NCI-H1436 (cell line): ENCODE measurements around the gene DARS1.
"Not testable (repeated sequence)": the region's sequence is repeated elsewhere in the genome, so short reads cannot be mapped to it uniquely, and the experiment has no call there.

Experiments
- DNase-seq: peaks from one replicate; lab custom pipeline; 2025; lab: John Stamatoyannopoulos, UW

The DARS1 gene

GRCh38 chr2:135984199-135985017 lies 1.0 kb downstream of the DARS1 start:
- DNase-seq: no peak

GRCh38 chr2:135980434-135981079 lies 4.9 kb downstream of the DARS1 start:
- no peak for DNase-seq

- DNase-seq: no peak
Measured at GRCh38 chr2:135975702-135976101, 9.7 kb downstream of the DARS1 start.

- no peak for DNase-seq
Measured at GRCh38 chr2:135974036-135974435, 11.4 kb downstream of the DARS1 start.

- no peak for DNase-seq
Measured at GRCh38 chr2:135969655-135970387, 15.6 kb downstream of the DARS1 start.

GRCh38 chr2:135965756-135966155 lies 19.7 kb downstream of the DARS1 start:
- no peak for DNase-seq

- not testable (repeated sequence) for DNase-seq
Measured at GRCh38 chr2:135964404-135964803, 21.0 kb downstream of the DARS1 start.

GRCh38 chr2:135963841-135964240 lies 21.6 kb downstream of the DARS1 start:
- DNase-seq: no peak

- no peak for DNase-seq
Measured at GRCh38 chr2:135962366-135963123, 22.9 kb downstream of the DARS1 start.

GRCh38 chr2:135960656-135961551 lies 24.5 kb downstream of the DARS1 start:
- DNase-seq: peak; percentile 38

GRCh38 chr2:135960150-135960549 lies 25.3 kb downstream of the DARS1 start:
- DNase-seq: no peak

- DNase-seq: not testable (repeated sequence)
Measured at GRCh38 chr2:135958927-135959326, 26.5 kb downstream of the DARS1 start.

GRCh38 chr2:135954020-135954601 lies 31.3 kb downstream of the DARS1 start:
- no peak for DNase-seq

- no peak for DNase-seq
Measured at GRCh38 chr2:135952891-135953290, 32.5 kb downstream of the DARS1 start.

- no peak for DNase-seq
Measured at GRCh38 chr2:135951041-135951583, 34.3 kb downstream of the DARS1 start.

GRCh38 chr2:135949451-135950234 lies 35.8 kb downstream of the DARS1 start:
- DNase-seq: no peak

- DNase-seq: no peak
Measured at GRCh38 chr2:135948642-135949355, 36.6 kb downstream of the DARS1 start.

GRCh38 chr2:135948141-135948540 lies 37.3 kb downstream of the DARS1 start:
- no peak for DNase-seq

GRCh38 chr2:135947483-135947882 lies 37.9 kb downstream of the DARS1 start:
- DNase-seq: no peak
